Muscle of back (tissue), 11 donors: ENCODE measurements around the gene NKAPL. TPM values are rescaled to one million over a fixed set of nuclear protein-coding genes. Genes with fewer than 3 reads are reported as not detected.
"Not testable (repeated sequence)": the region's sequence is repeated elsewhere in the genome, so short reads cannot be mapped to it uniquely, and the experiment has no call there.

Experiments
- DNase-seq, 3 donors: peaks; one replicate each; pipeline versions ENCODE4 v3.0.0 to v3.0.0-alpha.2; 2013
- polyA plus RNA-seq, 10 donors: library from polyadenylated mRNA; unstranded; fragments of 120-200 nt; gene quantifications; one replicate each; pipeline ENCODE4 v1.2.1, GENCODE V29; 2013; ENCODE audit not compliant: insufficient read length in 10 of 10

Gene NKAPL
- polyA plus RNA-seq, 10 donors, result 0.85 to 1.9 (median 1.4) TPM

DNA sequence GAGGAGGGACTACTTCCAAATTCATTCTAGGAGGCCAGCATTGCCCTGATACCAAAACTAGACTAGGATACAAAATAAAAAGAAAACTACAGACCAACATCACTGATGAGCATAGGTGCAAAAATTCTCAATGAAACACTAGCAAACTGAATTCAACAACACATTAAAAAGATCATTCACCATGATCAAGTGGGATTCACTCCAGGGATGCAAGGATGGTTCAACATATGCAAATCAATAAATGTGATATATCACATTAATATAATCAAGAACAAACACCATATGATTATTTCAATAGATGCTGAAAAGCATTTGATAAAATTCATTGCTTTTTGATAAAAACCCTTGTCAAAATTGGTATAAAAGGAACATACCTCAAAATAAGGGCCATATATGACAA is 32.5 kb downstream of the NKAPL start:
- no peak for DNase-seq

DNA sequence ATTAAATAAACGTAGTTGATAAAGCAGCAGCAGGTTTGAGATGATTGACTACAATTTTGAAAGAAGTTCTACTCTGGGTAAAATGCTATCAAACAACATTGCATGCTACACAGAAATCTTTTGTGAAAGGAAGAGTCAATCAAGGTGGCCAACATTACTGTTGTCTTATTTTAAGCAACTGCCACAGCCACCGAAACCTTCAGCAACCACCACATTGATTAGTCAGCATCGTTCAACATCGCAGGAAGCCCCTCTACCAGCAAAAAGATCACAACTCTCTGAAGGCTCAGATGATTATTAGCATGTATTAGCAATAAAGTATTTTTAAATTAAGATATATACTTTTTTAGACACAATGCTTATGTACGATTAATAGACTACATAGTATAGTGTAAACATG is 36.2 kb downstream of the NKAPL start:
- no peak for DNase-seq

DNA sequence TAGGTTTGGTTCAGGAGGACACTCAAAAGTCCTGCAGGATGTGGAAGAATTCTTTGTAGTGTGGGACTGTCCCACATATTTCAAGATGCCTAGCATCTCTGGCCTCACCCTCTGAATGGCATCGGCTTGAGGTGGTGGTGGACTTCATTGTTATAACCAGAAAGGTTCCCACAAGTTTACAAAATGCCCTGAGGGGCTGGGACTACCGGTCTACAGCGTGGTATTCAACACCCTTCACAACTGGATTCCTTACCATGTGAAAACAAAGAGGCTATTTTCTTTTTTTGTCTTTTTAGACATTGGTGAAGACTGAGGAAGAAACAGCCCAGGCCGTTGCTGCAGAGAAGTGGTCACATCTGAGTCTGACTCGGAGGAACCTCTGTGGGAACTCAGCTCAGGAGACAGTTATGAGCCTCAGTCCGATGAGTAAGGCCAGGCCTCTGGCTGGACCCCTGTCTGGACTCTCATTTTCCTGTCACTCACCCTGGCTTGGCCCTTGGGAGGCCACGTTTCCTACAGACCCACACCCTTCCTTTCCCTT is 37.5 kb downstream of the NKAPL start:
- DNase-seq, result no peak

DNA sequence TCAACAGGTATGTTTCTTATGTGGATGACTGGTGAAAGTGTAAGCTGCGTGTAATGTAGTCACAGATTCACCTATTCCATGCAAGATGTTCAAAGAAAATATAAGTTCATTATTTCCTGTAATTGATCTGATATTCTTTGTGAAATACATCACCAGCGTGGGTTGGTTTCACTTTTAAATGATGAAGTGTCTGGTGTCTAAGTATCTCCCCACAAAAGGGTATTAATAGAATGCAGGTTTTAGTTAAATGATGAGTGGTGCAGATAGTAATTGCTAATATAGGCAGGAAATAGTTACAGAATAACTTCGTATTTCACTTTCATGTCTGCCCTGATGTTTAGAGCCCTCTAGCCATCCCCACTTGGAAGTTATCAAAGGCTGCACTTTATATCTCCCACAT is 44.5 kb downstream of the NKAPL start:
- DNase-seq, result no peak

- DNase-seq, result not testable (repeated sequence)
Observed at GRCh38 chr6:28306363-28306762, 47.3 kb downstream of the NKAPL start.

Other genes with a start within 250 kb of the NKAPL start
- gene ZNF165, start 178.7 kb upstream of the NKAPL start, polyA plus RNA-seq, result 1 to 10 TPM in 1 of 10 donors, under 1 TPM in 9; 0.29 to 1.1 (median 0.45) TPM
- gene ZSCAN16, start 134.7 kb upstream of the NKAPL start, polyA plus RNA-seq, result 1 to 10 TPM; 3.1 to 5.1 (median 4.1) TPM
- gene ZKSCAN8, start 117.4 kb upstream of the NKAPL start, polyA plus RNA-seq, result 10 to 100 TPM; 16.7 to 29.7 (median 22.2) TPM
- 10 to 100 TPM; 16.7 to 29.1 (median 24.3) TPM for gene ZSCAN9, start 34.0 kb upstream of the NKAPL start, polyA plus RNA-seq
- 1 to 10 TPM; 4.2 to 6.6 (median 5.5) TPM for gene ZKSCAN4, start 7.0 kb upstream of the NKAPL start, polyA plus RNA-seq
- 10 to 100 TPM; 16.6 to 25.7 (median 20.8) TPM for gene ZSCAN26, start 7.8 kb downstream of the NKAPL start, polyA plus RNA-seq
- gene PGBD1, start 22.3 kb downstream of the NKAPL start, polyA plus RNA-seq, result 1 to 10 TPM; 5.2 to 9.1 (median 6.8) TPM
- 10 to 100 TPM in 1 of 10 donors, 1 to 10 TPM in 9; 6.0 to 11.2 (median 8.6) TPM for gene ZSCAN31, start 76.9 kb downstream of the NKAPL start, polyA plus RNA-seq
- 1 to 10 TPM; 4.4 to 7.4 (median 6.2) TPM for gene ZKSCAN3, start 90.7 kb downstream of the NKAPL start, polyA plus RNA-seq
- gene ZSCAN12, start 140.4 kb downstream of the NKAPL start, polyA plus RNA-seq, result 1 to 10 TPM; 4.2 to 7.4 (median 6.2) TPM
- 1 to 10 TPM; 2.5 to 9.7 (median 5.1) TPM for gene ZSCAN23, start 184.2 kb downstream of the NKAPL start, polyA plus RNA-seq